GM13976 (cell line): Measurements from ENCODE around the gene ANKRD44.

Source experiments
- DNase-seq: peaks from one replicate; pipeline ENCODE4 v3.0.0; 2012; ENCODE audit warnings: low spot score
- in situ Hi-C: fragments of 300-500 bp; cut with MboI; formaldehyde crosslinking; loops from one replicate; pipeline ENCODE4 v1.12.0; 2022; ENCODE audit warnings: low sequenced_read_pairs, mixed read lengths, inconsistent platforms; ENCODE audit not compliant: unreplicated experiment
- TF ChIP-seq, protein P1 (sequence below): IDR thresholded peaks from 2 replicates; pipeline ENCODE4 v1.5.1; 2012; ENCODE audit warnings: borderline replicate concordance, mild to moderate bottlenecking; ENCODE audit not compliant: insufficient read depth; ENCODE audit errors: extremely low read depth, missing control alignments, control extremely low read depth

Gene ANKRD44

GRCh38 chr2:196977507-196977906, 333.1 kb downstream of the ANKRD44 start:
- in situ Hi-C loops, result no loop called here
- TF ChIP-seq, protein P1, sequence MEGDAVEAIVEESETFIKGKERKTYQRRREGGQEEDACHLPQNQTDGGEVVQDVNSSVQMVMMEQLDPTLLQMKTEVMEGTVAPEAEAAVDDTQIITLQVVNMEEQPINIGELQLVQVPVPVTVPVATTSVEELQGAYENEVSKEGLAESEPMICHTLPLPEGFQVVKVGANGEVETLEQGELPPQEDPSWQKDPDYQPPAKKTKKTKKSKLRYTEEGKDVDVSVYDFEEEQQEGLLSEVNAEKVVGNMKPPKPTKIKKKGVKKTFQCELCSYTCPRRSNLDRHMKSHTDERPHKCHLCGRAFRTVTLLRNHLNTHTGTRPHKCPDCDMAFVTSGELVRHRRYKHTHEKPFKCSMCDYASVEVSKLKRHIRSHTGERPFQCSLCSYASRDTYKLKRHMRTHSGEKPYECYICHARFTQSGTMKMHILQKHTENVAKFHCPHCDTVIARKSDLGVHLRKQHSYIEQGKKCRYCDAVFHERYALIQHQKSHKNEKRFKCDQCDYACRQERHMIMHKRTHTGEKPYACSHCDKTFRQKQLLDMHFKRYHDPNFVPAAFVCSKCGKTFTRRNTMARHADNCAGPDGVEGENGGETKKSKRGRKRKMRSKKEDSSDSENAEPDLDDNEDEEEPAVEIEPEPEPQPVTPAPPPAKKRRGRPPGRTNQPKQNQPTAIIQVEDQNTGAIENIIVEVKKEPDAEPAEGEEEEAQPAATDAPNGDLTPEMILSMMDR, result no peak
- DNase-seq, result no peak

GRCh38 chr2:196974970-196975369, 335.6 kb downstream of the ANKRD44 start:
- TF ChIP-seq, protein P1, result no peak
- in situ Hi-C loops, result no loop called here
- DNase-seq, result no peak

- DNase-seq, result no peak
- in situ Hi-C loops, result no loop called here
- TF ChIP-seq, protein P1, result no peak
Observed at GRCh38 chr2:196971574-196972279, 338.9 kb downstream of the ANKRD44 start.

- in situ Hi-C loops, result no loop called here
- TF ChIP-seq, protein P1, result no peak
- DNase-seq, result no peak
Observed at GRCh38 chr2:196970099-196970498, 340.5 kb downstream of the ANKRD44 start.

- DNase-seq, result no peak
- TF ChIP-seq, protein P1, result no peak
- in situ Hi-C loops, result no loop called here
Observed at GRCh38 chr2:196968516-196968915, 342.1 kb downstream of the ANKRD44 start.

DNA sequence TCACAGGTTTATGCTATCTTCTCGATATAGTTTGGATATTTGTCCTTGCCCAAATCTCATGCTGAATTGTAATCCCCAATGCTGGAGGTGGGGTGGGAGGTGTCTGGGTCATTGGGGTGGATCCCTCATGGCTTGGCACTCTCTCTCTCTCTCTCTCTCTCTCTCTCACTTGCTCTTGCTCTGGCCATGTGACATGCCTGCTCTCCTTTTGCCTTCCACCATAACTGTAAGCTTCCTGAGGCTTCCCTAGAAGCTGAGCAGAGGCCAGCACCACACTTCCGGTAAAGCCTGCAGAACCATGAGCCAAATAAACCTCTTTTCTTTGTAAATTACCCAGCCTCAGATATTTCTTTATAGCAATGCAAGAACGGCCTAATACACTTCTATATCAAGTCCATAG, 342.8 kb downstream of the ANKRD44 start:
- DNase-seq, result no peak
- in situ Hi-C loops, result no loop called here
- TF ChIP-seq, protein P1, result no peak

DNA sequence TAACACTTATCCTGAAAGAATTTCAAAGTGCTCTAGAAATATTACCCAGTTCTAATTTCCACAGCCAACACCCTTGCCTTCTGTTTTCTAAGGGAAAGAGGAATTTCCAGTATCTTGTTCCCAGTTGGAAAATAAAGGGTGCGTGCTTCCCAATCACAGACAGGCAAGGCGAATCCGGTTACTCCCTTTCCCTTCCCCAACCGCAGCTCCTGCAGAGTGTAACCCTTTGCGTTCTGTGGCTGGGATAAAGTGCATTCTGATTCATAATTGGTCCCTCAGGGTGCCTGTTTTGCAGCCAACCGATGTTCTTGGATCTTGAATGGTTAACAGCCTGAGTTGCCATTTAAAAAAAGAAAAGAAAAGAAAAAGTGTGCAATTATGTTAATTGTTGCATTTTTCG, 343.5 kb downstream of the ANKRD44 start:
- TF ChIP-seq, protein P1, result no peak
- in situ Hi-C loops, result no loop called here
- DNase-seq, result no peak
